DND-41 (cell line): Measurements from ENCODE around the gene RUNX1.
A peak's percentile ranks its signal among the peaks of the same experiment; 100 is the strongest.

Source experiments
- ATAC-seq: fragments of 200-7000 bp; cut with Tn5 transposase; 3 replicates; pipeline ENCODE4 v1.9.1; 2021; ENCODE audit warnings: low read depth; ENCODE audit not compliant: insufficient read depth
- DNase-seq: peaks from one replicate; pipeline ENCODE4 v3.0.0-alpha.2; 2020
- H2AFZ ChIP-seq: 2 replicates; pipeline ENCODE4 v1.6.0; 2012; ENCODE audit warnings: low read depth, low read length
- H3K27ac ChIP-seq: 2 replicates; pipeline ENCODE4 v1.5.1; 2012; ENCODE audit warnings: low read length, inconsistent platforms
- H3K27me3 ChIP-seq: fragments of 200-600 bp; sonication (generic); 2 replicates; pipeline ENCODE4 v1.6.0; 2012; ENCODE audit warnings: low read length, mild to moderate bottlenecking, inconsistent platforms; ENCODE audit not compliant: insufficient read depth, poor library complexity
- H3K36me3 ChIP-seq: 2 replicates; pipeline ENCODE4 v1.5.1; 2012; ENCODE audit warnings: low read length, inconsistent platforms; ENCODE audit not compliant: insufficient read depth
- H3K4me1 ChIP-seq: 2 replicates; pipeline ENCODE4 v1.5.1; 2012; ENCODE audit warnings: mild to moderate bottlenecking, low read length; ENCODE audit not compliant: insufficient read depth
- H3K4me2 ChIP-seq: 2 replicates; pipeline ENCODE4 v1.6.0; 2012; ENCODE audit warnings: mild to moderate bottlenecking, moderate library complexity, low read length, inconsistent platforms; ENCODE audit not compliant: insufficient read depth
- H3K4me3 ChIP-seq, 2 experiments: fragments of 200-600 bp in 1 of 2; shearing (Covaris generic) in 1 of 2; 2 replicates each; pipeline ENCODE4 v1.5.1; 2012 to 2016; ENCODE audit warnings: inconsistent platforms in 2 of 2, low read length in 2 of 2, mild to moderate bottlenecking in 2 of 2, low read depth in 1 of 2, moderate library complexity in 1 of 2
- H3K79me2 ChIP-seq: 2 replicates; pipeline ENCODE4 v1.6.0; 2012; ENCODE audit warnings: low read length, inconsistent platforms; ENCODE audit not compliant: insufficient read depth
- H3K9ac ChIP-seq: 2 replicates; pipeline ENCODE4 v1.6.0; 2012; ENCODE audit warnings: low read depth, mild to moderate bottlenecking, inconsistent platforms, low read length, moderate library complexity
- H3K9me3 ChIP-seq: 2 replicates; pipeline ENCODE4 v1.5.1; 2012; ENCODE audit warnings: low read length, moderate library complexity, mild to moderate bottlenecking, inconsistent platforms; ENCODE audit not compliant: insufficient read depth, severe bottlenecking
- H4K20me1 ChIP-seq: 2 replicates; pipeline ENCODE4 v1.6.0; 2012; ENCODE audit warnings: low read length; ENCODE audit not compliant: insufficient read depth
- CTCF ChIP-seq: IDR thresholded peaks from 2 replicates; pipeline ENCODE4 v1.5.1; 2012; ENCODE audit warnings: borderline replicate concordance, low read length, moderate library complexity, mild to moderate bottlenecking; ENCODE audit not compliant: poor library complexity, severe bottlenecking; ENCODE audit errors: extremely low read depth
- EZH2 ChIP-seq: IDR thresholded peaks from 3 replicates; pipeline ENCODE4 v1.6.1; 2012; ENCODE audit warnings: borderline replicate concordance, low read depth, mild to moderate bottlenecking, moderate library complexity, low read length, inconsistent platforms; ENCODE audit not compliant: severe bottlenecking

RUNX1 gene

GRCh38 chr21:34925597-34925996 lies 123.5 kb downstream of the RUNX1 start:
- Histone ChIP-seq H3K27me3 (no peaks in the 10 kb centered on the region), H3K9ac (no peak overlapping the region), H3K79me2 (peaks cover 96% of the 10 kb centered on the region), H3K4me2 (no peak overlapping the region), H3K4me1 (peaks cover 30% of the 10 kb centered on the region), H3K36me3 (peaks cover 40% of the 10 kb centered on the region), H2AFZ (no peak overlapping the region), H4K20me1 (peaks cover 45% of the 10 kb centered on the region), H3K4me3 (no peak overlapping the region), H3K27ac (peak overlapping the region; percentile 23; the same call in 1 of the 2 replicates), H3K9me3 (no peaks in the 10 kb centered on the region)
- TF ChIP-seq CTCF (no peak), EZH2 (no peak)
- ATAC-seq (no peak), DNase-seq (no peak)

- H3K36me3 ChIP-seq: peaks cover 40% of the 10 kb centered on the region
- DNase-seq (no peak), ATAC-seq (no peak)
- H3K27ac ChIP-seq: peak overlapping the region; percentile 23; the same call in 1 of the 2 replicates
- H3K9me3 ChIP-seq: no peaks in the 10 kb centered on the region
- H3K27me3 ChIP-seq: no peaks in the 10 kb centered on the region
- H4K20me1 ChIP-seq: peaks cover 48% of the 10 kb centered on the region
- no peak overlapping the region for H3K4me3 ChIP-seq
- peaks cover 98% of the 10 kb centered on the region for H3K79me2 ChIP-seq
- no peak overlapping the region for H2AFZ ChIP-seq
- peaks cover 30% of the 10 kb centered on the region for H3K4me1 ChIP-seq
- H3K4me2 ChIP-seq: no peak overlapping the region
- no peak for TF ChIP-seq EZH2
- no peak for TF ChIP-seq CTCF
- H3K9ac ChIP-seq: no peak overlapping the region
These were observed 124.2 kb downstream of the RUNX1 start for GRCh38 chr21:34924771-34925419.

- no peak for TF ChIP-seq EZH2
- no peak for TF ChIP-seq CTCF
- H3K9ac ChIP-seq: no peak overlapping the region
- H3K27me3 ChIP-seq: no peaks in the 10 kb centered on the region
- DNase-seq (no peak), ATAC-seq (no peak)
- peaks cover 98% of the 10 kb centered on the region for H3K79me2 ChIP-seq
- H3K4me3 ChIP-seq: no peak overlapping the region
- peak overlapping the region; percentile 60 for H3K27ac ChIP-seq
- peaks cover 30% of the 10 kb centered on the region for H3K4me1 ChIP-seq
- H3K36me3 ChIP-seq: peaks cover 45% of the 10 kb centered on the region
- no peak overlapping the region for H2AFZ ChIP-seq
- H3K4me2 ChIP-seq: no peak overlapping the region
- H4K20me1 ChIP-seq: peaks cover 55% of the 10 kb centered on the region
- no peaks in the 10 kb centered on the region for H3K9me3 ChIP-seq
These were observed 124.9 kb downstream of the RUNX1 start for GRCh38 chr21:34924194-34924593.
